GM12878 (cell line): Measurements from ENCODE around the gene NOD2.

Experiments
- CBX3 ChIP-seq: fragments of 200-600 bp; sonication (generic); IDR thresholded peaks from 2 replicates; pipeline ENCODE4 v1.6.1; 2016; ENCODE audit warnings: low read depth, borderline replicate concordance
- CREM ChIP-seq: IDR thresholded peaks from 2 replicates; pipeline ENCODE4 v1.6.1; 2014; ENCODE audit warnings: antibody characterized with exemption, low read depth
- MTA3 ChIP-seq: IDR thresholded peaks from 2 replicates; pipeline ENCODE4 v1.6.1; 2012; ENCODE audit warnings: low read length, inconsistent platforms, borderline replicate concordance
- POLR2A ChIP-seq: IDR thresholded peaks from 2 replicates; pipeline ENCODE4 v1.6.1; 2011; ENCODE audit warnings: low read depth, mild to moderate bottlenecking, low read length
- POLR2AphosphoS2 ChIP-seq: IDR thresholded peaks from 2 replicates; pipeline ENCODE4 v1.6.1; 2011; ENCODE audit warnings: low read depth, mild to moderate bottlenecking, low read length, improper control_type of control experiment, moderate library complexity
- RFX5 ChIP-seq: IDR thresholded peaks from 2 replicates; pipeline ENCODE4 v1.6.1; 2011; ENCODE audit warnings: low read depth, low read length, improper control_type of control experiment
- SMAD1 ChIP-seq: fragments of 450-650 bp; IDR thresholded peaks from 2 replicates; pipeline ENCODE4 v1.6.1; 2018; ENCODE audit warnings: mild to moderate bottlenecking, low read depth; ENCODE audit not compliant: partially characterized antibody
- ZNF24 ChIP-seq: fragments of 450-650 bp; IDR thresholded peaks from 2 replicates; pipeline ENCODE4 v1.6.1; 2017; ENCODE audit warnings: antibody characterized with exemption, mild to moderate bottlenecking
- TF ChIP-seq, protein P1 (sequence below), 3 experiments: IDR thresholded peaks in 2 of 3; conservative IDR thresholded peaks in 1 of 3; 2 replicates each; pipeline ENCODE4 v1.5.1; 2011; ENCODE audit warnings: low read depth in 3 of 3, low read length in 3 of 3, mild to moderate bottlenecking in 3 of 3, control low read depth in 2 of 3, moderate library complexity in 2 of 3, inconsistent platforms in 1 of 3, mixed read lengths in 1 of 3; ENCODE audit not compliant: control insufficient read depth in 2 of 3, insufficient read depth in 1 of 3; ENCODE audit errors: extremely low read depth in 1 of 3

DNA sequence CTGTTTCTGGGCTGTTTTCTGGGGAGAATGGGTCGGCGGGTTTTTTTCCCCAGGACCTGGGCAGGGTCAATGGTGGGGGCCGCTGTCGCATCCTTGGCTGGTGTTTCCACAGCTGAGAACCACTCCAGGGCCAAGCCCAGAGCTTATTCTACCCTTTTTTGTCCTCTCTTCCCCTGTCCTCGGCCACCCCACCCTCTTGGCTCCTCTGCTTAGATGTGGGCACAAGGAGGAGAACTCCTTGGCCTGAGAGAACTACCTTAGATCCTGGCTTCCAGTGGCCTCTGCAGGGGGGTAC lies 4.0 kb downstream of the NOD2 start:
- TF ChIP-seq SMAD1 (no peak), RFX5 (no peak), POLR2AphosphoS2 (no peak), CREM (no peak), MTA3 (no peak), CBX3 (no peak), ZNF24 (no peak), POLR2A (no peak)
- TF ChIP-seq, protein P1, sequence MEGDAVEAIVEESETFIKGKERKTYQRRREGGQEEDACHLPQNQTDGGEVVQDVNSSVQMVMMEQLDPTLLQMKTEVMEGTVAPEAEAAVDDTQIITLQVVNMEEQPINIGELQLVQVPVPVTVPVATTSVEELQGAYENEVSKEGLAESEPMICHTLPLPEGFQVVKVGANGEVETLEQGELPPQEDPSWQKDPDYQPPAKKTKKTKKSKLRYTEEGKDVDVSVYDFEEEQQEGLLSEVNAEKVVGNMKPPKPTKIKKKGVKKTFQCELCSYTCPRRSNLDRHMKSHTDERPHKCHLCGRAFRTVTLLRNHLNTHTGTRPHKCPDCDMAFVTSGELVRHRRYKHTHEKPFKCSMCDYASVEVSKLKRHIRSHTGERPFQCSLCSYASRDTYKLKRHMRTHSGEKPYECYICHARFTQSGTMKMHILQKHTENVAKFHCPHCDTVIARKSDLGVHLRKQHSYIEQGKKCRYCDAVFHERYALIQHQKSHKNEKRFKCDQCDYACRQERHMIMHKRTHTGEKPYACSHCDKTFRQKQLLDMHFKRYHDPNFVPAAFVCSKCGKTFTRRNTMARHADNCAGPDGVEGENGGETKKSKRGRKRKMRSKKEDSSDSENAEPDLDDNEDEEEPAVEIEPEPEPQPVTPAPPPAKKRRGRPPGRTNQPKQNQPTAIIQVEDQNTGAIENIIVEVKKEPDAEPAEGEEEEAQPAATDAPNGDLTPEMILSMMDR (IDR thresholded peaks at IDR 0.05 in 2 of 3, conservative IDR thresholded peaks at IDR 0.05 in 1 of 3; ENCODE audit: control insufficient read depth in 2 of 3, extremely low read depth in 1 of 3, insufficient read depth in 1 of 3, low read depth in 3 of 3, low read length in 3 of 3) = no peak
